Stimulated activated CD4-positive, alpha-beta T cell treated with anti-CD3 and anti-CD28 coated beads, Interleukin-15, amount 100 ng/mL, for 1 hour (primary cell): ENCODE measurements around the gene MRPS18A.
A peak's percentile ranks its signal among the peaks of the same experiment; 100 is the strongest.
"Not testable (repeated sequence)": the region's sequence is repeated elsewhere in the genome, so short reads cannot be mapped to it uniquely, and the experiment has no call there.

Experiments used
- DNase-seq, 2 donors: peaks; one replicate each; pipeline ENCODE4 v3.0.0-alpha.2; 2020; ENCODE audit warnings: low read depth in 1 of 2, low spot score in 1 of 2

Gene MRPS18A

DNA sequence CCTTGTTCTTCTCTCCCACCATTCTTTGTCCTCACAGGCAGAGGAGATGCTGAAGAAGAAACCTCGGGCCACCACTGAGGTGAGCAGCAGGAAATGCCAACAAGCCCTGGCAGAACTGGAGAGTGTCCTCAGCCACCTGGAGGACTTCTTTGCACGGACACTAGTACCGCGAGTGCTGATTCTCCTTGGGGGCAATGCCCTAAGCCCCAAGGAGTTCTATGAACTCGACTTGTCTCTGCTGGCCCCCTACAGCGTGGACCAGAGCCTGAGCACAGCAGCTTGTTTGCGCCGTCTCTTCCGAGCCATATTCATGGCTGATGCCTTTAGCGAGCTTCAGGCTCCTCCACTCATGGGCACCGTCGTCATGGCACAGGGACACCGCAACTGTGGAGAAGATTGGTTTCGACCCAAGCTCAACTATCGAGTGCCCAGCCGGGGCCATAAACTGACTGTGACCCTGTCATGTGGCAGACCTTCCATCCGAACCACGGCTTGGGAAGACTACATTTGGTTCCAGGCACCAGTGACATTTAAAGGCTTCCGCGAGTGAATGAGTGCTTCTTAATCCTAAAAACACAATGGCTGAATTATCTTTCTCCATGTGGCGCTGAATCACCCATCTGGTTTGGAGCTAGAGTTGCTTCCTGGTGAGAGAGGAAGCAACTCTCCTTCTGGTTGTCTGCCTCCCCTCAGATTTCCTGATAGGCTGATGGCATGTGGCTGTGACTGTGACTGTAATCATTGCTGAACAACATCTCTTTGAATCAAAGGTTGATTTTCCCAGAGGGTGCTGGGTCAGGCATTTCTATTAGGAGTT lies 47.4 kb downstream of the MRPS18A start:
- no peak for DNase-seq

DNA sequence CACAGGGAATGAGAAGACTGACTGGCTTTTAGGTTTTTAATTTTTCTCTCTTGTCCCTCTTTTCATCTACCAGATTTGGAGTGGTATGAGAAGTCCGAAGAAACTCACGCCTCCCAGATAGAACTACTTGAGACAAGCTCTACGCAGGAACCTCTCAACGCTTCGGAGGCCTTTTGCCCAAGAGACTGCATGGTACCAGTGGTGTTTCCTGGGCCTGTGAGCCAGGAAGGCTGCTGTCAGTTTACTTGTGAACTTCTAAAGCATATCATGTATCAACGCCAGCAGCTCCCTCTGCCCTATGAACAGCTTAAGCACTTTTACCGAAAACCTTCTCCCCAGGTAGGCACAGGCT lies 51.3 kb downstream of the MRPS18A start:
- no peak for DNase-seq

DNA sequence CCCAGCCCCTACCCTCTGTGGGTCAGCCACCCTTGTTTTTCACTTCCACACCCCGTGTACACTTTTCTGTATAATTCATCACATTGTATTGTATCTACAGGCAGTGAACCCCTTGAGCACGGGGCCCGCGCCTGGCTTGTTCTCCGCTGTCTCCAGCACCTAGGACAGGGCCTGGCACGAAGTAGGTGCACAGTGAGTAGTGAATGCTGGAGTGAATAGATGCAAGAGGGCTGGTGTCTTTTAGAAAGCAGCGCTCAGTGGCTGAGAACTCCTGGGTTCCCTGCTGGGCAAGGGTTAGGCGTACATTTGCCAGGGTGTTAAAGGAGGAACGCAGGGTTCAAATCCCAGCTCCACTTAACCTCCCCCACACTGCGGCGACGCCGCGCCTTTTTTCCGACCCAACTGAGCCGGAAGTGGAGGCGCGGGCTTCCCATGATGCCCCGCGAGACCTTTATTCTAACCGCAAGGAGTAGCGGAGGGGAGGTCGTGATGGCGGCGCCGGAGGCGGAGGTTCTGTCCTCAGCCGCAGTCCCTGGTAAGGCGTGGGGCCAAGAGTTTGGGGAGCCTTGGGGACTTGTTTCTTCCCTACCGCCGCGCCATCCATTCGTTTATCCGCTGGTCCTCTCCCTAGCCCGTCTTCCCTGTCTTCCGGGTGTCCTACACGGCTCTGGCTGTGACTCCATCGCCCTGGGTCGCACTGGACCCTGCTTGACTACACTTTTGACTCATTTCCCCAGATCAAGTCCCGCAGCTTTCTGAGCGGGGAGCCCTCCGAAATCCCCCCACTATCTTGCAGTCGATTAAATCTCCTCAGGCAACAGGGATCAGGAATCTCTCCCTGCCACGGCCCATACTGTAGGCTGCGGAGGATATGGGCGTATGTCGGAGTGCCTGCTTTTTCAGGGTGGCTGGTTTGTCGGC lies 51.9 kb downstream of the MRPS18A start, which contains the start of gene MAD2L1BP:
MAD2L1BP (plus strand) TSS at position 454 of the 921 bp plus-strand sequence; CDS start at position 490, 36 bp downstream.
- DNase-seq: peak; percentile 78 to 81

DNA sequence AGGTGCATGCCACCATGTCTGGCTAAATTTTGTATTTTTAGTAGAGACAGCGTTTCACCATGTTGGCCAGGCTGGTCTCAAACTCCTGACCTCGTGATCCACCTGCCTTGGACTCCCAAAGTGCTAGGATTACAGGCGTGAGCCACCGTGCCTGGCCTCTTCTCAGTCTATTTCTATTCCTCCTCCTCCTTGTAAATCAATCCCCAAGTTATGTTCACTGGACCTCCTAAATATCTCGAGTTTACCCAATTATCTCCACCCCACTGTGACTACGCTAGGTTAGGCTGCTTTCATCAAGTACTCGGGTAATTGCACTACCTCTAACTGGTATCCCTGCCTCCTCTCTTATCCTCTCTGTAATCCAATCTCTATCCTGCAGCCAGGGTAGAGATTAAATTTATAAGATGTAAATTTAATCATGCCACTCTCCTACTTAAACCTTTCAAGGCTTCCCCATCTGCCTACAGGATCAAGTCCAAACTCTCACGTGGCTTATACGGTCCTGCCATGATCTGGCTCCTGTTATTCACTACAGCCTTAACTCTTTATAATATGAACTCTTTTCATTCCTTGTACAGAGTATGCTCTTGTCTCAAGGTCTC lies 52.8 kb downstream of the MRPS18A start:
- no peak for DNase-seq

DNA sequence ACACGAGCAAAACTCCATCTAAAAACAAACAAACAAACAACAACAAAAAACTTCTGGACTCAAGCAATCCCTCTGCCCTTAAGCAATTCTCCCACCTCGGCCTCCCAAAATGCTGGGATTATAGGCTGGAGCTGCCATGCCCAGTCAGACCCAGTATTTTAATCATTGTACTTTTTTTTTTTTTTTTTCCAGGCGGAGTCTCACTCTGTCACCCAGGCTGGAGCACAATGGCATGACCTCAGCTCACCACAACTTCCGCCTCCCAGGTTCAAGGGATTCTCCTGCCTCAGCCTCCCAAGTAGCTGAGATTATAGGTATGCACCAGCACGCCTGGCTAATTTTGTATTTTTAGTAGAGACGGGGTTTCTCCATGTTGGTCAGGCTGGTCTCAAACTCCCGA lies 54.6 kb downstream of the MRPS18A start:
- DNase-seq: not testable (repeated sequence)

DNA sequence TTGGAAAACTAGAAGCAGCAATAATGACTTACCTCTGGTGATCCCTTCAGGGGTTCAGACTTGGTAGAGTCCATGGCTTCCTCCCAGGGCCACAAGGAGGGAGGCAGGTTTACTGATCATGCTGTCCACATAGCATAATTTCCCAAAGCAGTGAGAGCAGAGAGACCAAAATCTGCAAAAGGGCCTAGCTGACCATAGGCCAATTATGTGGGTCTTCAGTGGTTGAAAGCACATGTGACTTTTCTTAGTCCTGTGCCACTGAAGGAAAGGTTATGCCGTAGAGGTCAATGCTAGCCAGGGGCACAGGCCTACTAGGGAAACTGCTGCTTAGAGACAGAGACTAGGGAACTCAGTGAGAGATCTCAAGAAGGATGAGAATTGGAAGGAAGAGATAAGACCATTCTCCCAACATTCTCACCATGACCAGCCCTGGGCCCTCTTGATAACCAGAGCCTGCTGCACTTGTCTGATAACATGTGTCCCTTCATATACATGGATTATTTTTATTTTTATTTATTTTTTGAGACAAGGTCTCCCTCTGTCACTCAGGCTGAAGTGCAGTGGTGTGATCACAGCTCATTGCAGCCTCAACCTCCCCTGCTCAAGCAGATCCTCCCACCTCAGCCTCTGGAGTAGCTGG lies 56.5 kb downstream of the MRPS18A start:
- DNase-seq: no peak

DNA sequence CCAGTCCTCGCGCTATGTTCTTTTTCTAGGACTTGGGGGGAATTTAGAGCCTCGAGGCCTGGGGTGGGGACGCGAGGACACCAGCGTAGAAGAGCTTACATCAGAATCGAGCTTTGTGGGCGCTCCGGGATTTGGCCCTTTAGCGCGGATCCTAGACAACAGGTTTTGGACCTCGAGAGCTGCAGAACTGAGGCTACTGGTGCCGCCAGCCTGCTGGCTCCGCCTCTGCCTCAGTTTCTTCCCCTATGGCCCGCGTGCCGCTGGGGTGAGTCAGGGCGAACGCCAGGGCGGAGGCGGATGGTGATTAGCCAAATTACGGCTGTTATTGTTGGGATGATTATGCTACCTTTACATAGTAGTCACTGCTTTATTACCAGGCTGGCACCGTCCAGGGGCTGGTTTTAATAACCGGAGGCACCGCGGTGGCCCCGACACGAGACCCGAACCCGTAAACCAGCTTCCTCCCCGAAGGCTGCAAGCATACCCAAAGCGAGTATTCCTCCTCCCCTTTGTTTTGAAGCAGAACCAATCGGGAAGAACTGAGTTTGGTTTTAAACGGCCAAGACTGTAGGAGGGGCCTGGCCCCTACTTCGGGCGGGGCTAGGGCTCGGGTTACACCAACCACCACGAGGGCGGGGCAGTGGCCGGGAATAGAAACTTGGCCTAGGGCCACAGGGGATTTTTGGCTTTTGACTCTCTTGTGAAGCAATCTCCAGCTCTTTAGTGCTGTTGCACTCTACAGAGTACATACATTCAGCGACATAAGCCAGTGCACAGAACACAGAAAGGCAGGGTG lies 57.9 kb downstream of the MRPS18A start:
- DNase-seq: peak; percentile 68 to 71

DNA sequence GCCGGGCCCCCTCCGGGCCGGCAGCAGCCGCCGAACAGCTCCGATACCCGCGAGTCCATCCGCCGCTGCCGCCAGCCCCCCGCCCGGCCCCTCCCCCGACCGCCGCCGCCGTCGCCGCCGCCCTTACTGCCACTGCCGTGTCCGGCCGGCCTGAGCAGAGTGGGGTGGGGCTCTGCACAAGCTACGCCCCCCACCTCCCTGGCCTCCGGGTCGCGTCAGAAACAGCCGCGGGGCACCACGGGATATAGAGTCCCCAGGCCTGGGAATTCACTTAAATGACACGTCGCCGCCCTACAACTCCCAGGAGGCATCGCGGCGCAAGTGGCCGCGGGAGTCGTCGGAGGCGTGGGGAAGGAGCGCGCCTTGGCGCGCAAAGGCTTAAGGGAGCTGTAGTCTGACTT lies 58.5 kb downstream of the MRPS18A start, which contains the start of gene GTPBP2:
GTPBP2 (minus strand) TSS at position 161 of the 401 bp plus-strand sequence; CDS start at position 59, 102 bp downstream.
- DNase-seq: peak; percentile 87 to 91

DNA sequence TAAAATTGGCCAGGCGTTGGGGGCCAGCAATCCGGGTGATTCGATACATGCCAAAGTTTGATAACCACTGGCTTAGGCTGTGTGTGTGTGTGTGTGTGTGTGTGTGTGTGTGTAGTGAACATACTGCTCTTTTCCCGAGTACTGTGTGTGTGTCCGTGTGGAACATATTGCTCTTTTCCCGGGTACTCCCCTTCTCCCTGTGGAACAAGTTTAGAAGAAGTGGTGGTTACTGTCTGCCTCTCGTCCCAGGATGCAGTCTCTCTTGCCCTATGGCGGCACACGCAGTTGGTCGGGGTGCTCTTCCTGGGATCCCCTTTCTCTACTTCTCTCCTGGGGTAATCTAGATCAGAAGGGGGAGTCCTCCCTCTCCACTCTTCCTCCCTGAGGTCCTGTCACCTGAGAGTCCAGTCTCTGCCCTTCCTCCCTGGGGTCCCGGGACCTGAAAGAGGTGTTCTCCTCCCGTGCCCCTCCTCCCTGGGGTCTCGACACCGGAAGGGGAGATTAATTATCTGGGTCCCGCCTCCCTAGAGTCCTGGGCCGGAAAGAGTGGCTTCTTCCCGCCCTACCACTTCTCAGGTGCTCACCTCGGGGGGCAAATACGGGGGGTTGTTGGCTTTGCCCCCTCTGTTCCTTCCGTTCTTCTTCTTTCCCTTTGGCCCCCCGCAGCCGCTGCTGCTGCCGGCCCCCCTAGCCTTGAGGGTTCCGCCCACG lies 59.0 kb downstream of the MRPS18A start:
- DNase-seq: peak in 1 of 2 donors; percentile 12

DNA sequence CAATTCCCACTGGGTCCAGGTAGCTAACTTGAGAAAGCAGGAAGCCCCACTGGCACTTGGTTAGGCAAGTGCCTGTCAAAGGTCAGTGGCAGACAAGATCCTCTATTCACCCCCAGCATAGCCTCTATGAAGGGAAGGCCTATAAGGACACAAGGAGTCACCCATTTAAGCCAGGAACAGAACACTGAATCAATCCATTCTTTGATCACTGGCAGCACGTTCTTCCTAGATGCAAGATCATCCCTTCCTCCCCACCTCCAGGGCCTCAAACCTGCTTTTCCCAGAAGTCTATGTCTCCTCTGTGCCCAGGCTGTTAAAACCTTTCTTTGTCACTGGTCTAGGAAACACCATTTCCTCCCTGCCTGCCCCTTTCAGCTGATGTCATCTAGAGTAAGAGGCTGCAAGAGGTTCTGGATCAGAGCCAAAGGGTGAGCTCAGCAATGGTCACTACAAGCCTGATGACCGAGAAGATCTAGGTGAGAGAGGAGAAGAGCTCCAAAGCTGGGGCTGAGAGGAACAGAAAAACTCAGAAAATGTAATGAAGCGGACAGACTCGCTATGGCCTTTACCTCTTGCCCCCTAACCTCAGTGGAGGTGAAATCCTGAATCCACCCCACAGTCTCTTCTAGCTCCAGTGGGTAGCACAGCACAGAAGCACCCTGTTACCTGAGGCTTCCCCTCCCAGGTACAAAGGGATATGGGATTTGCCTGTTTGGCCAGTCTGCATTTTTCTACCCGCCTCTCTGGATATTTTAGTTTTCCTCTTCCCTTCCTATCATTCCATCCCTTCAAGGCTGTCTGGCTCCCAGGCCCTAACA lies 60.4 kb downstream of the MRPS18A start:
- no peak for DNase-seq

DNA sequence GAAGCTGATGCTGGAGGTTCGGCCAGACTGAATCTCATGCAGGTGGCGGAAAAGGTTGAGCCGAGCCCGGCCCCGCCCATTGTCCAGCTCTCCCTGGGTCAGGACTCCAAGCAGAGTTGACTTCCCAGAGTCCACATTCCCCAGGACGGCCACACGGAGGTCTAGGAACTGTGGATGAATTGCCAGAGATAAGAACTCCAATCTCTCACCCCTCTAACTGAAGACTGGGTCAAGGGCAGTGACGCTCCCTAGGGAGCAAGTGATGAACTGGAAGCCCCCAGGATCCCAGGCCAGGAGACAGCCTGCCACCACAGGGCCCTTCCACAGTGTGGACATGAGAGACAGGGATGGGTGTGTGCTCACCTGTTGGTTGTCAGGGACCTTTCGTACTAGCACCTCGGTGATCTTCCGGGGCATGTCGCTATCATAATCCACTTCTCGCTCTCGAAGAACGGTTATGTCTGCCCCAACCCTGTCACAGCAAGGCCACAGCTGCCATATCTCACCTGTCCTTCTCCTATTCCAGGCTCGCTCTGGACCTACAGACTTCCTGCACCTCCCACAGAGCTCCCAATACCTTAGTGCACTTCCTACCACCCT lies 62.1 kb downstream of the MRPS18A start:
- DNase-seq: no peak

DNA sequence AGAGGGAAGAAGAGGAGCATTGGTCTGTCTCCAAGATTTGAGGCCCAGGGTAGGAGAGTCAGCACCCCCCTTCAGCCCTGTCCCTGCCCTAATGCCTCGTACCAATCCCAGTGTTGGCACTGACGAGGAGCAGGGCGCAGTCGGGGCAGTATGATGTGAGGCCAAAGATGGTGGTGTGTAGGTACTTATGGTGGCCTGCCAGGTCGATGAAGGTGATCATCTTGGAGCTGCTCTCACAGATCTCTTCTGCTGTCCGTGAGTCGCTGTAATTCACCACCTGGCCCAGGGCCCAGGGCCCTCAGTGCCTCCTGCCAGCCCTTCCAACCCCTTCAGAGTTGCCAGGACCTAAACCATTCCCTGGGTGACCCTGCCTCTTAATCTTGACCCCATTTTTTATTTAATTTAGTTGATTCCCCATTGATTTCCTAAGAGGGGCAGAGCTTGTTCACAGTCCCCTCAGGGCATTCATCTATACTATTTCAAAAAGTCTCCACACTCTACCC lies 62.8 kb downstream of the MRPS18A start:
- DNase-seq: no peak

DNA sequence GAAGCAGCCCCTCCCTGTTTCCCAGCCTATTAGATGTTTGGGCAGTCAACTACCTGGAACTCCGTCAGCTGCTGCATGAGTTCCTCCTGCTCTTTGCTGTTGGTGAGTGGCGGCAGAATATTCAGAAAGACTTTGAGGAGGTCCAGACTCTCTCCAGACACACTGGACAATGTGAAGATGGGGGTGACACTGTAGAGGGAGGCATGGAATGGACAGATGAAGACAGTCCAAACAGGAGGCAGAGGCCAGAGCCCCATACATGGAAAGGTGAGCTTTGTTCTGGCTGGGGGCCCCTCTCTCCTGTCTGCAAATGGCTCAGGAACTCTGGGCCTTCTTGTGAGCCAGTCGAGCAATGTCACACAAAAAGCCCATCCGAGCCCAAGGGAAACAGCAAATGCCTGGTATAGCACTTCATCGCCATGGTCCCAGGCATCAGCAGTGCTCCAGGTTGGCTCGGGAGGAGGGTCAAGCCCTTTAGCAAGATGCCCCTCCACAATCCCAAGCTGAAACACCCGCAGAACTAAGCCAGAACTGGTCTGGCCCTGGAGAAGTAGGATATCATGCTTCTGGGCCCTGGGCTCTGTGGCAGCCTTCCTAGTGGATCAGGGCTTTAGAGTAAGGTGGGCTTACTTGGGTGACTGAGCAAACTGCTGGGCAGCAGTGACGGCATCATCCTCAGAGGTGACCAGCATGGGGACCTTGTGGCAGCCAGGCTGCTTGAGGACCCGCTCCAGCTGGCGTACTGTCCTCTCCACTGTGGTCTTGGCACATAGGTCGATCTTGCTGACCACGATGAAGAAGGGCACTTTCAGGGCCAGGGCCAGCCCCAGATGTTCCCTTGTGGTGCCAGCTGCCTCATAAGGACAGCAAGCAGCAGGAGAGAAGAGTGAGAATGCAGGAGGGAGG lies 63.5 kb downstream of the MRPS18A start:
- no peak for DNase-seq

DNA sequence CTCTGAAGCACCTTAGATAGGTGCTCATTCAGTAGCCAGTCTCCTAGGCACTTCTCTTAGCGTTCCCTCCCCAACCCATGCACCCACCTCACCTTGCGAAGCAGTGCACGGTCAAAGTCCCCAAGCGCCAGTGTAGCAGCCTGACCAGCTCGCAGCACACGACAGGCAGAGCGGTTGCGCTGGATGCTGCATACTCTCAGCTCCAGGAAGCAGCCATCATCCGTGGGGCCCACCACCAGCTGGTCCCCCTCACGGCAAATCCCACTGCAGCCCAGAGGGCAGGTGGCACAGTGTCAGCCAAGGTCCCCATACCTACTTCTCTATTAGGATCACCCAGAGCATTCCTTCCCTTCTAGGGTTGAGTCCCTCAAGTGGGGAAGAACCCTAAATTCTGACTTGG lies 65.0 kb downstream of the MRPS18A start:
- no peak for DNase-seq

DNA sequence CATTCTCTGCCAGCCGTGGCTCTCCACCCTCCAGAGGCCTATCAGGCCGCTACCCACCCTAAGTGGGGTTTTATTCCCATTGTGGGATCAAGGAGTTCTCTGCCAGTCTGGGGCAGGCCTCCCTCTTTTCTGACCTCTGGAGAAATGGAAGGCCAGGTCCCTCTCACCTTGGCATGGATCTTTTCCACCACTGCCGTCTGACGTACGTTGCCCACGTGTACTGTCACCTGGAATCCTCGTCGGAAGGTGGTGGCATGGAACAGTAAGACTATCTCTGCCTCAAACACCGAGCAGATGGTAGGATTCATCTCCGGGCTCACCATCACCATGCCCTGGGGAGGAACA lies 65.8 kb downstream of the MRPS18A start:
- no peak for DNase-seq
